ENCODE measurements around the gene SEMA3B. TPM values are rescaled to one million over a fixed set of nuclear protein-coding genes. Genes with fewer than 3 reads are reported as not detected.
"Not testable (repeated sequence)": the region's sequence is repeated elsewhere in the genome, so short reads cannot be mapped to it uniquely, and the experiment has no call there.

SEMA3B gene
- total and polyA plus RNA-seq, 2 experiments from 2014 or later = 2.4 to 3.3 TPM

DNA sequence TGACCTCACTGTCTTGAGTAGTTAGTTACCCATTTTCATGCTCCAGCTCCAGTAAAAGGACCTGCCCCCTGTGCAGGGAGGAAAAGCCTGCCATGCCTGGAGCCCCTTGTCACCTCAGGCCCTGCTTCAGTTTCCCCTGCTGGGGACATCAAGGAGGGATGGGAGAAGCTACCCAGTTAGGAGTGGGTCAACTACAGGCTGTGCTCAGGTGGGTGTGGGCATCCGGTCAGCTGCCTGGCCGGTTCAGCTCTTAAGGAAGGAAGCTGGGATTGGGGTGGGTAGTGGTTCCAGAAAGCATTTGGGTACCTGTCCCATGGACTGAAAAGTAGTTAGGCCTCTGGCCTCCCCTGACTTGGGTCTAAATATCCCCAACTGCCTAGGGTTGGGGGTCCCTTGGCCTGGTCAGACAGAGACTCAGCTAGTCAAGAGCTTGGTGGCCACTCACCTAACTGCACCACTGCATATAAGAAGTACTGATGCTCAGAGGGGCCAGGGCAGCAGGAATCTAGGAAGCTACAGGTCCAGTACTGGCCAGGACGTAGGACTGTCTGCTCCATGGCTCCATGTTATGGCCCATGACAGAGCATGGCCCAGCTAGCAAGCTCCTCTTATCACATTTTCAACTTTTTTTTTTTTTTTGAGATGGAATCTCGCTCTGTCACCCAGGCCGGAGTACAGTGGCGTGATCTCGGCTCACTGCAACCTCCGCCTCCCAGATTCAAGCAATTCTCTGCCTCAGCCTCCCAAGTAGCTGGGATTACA, 10.5 kb downstream of the SEMA3B start:
- Mint-ChIP-seq H3K27ac (no peak overlapping the region), H3K27me3 (ENCODE audit: insufficient read depth, low read depth, poor library complexity) (peaks cover 32% of the 10 kb centered on the region), H3K9me3 (no peaks in the 10 kb centered on the region), H3K4me1 (peaks cover 13% of the 10 kb centered on the region), H3K4me3 (no peak overlapping the region), H3K36me3 (ENCODE audit: low read depth) (no peaks in the 10 kb centered on the region)
- ATAC-seq = no peak
- H3F3A ChIP-seq (replicated peaks; ENCODE audit: low read depth) = peaks cover 10% of the 10 kb centered on the region; the same call in 1 of the 2 replicates
- H4K20me1 ChIP-seq (replicated peaks; ENCODE audit: insufficient read depth) = no peaks in the 10 kb centered on the region; the same call in 1 of the 2 replicates
- H3K4me3 ChIP-seq = no peak overlapping the region
- no peak for TF ChIP-seq REST (IDR thresholded peaks at IDR 0.05; ENCODE audit: unreplicated experiment)
- TF ChIP-seq JUNB (IDR thresholded peaks at IDR 0.05; ENCODE audit: unreplicated experiment) = no peak
- TF ChIP-seq POLR2AphosphoS5 (IDR thresholded peaks at IDR 0.05; ENCODE audit: low read depth) = no peak
- TF ChIP-seq, protein P1, sequence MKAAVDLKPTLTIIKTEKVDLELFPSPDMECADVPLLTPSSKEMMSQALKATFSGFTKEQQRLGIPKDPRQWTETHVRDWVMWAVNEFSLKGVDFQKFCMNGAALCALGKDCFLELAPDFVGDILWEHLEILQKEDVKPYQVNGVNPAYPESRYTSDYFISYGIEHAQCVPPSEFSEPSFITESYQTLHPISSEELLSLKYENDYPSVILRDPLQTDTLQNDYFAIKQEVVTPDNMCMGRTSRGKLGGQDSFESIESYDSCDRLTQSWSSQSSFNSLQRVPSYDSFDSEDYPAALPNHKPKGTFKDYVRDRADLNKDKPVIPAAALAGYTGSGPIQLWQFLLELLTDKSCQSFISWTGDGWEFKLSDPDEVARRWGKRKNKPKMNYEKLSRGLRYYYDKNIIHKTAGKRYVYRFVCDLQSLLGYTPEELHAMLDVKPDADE (IDR thresholded peaks at IDR 0.05) = no peak
- no peak for TF ChIP-seq EZH2phosphoT487 (IDR thresholded peaks at IDR 0.05; ENCODE audit: unreplicated experiment)
- TF ChIP-seq, protein P2, sequence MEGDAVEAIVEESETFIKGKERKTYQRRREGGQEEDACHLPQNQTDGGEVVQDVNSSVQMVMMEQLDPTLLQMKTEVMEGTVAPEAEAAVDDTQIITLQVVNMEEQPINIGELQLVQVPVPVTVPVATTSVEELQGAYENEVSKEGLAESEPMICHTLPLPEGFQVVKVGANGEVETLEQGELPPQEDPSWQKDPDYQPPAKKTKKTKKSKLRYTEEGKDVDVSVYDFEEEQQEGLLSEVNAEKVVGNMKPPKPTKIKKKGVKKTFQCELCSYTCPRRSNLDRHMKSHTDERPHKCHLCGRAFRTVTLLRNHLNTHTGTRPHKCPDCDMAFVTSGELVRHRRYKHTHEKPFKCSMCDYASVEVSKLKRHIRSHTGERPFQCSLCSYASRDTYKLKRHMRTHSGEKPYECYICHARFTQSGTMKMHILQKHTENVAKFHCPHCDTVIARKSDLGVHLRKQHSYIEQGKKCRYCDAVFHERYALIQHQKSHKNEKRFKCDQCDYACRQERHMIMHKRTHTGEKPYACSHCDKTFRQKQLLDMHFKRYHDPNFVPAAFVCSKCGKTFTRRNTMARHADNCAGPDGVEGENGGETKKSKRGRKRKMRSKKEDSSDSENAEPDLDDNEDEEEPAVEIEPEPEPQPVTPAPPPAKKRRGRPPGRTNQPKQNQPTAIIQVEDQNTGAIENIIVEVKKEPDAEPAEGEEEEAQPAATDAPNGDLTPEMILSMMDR (conservative IDR thresholded peaks at IDR 0.05; ENCODE audit: low read depth in 2 of 2) = no peak
- no peak for TF ChIP-seq CREB1 (CRISPR knock-in tag; IDR thresholded peaks at IDR 0.05; ENCODE audit: low read depth)
- TF ChIP-seq EZH2 (IDR thresholded peaks at IDR 0.05; ENCODE audit: low read depth, unreplicated experiment) = no peak
- TF ChIP-seq NANOG (IDR thresholded peaks at IDR 0.05; ENCODE audit: borderline replicate concordance) = no peak
- TF ChIP-seq STAT1 (IDR thresholded peaks at IDR 0.05; ENCODE audit: unreplicated experiment) = no peak
- no peaks in the 10 kb centered on the region for H3K36me3 ChIP-seq (ENCODE audit: insufficient read depth)
- H3K27me3 ChIP-seq (ENCODE audit: insufficient read depth) = peaks cover 41% of the 10 kb centered on the region
- no peak overlapping the region for H3K27ac ChIP-seq (ENCODE audit: low read depth)
- DNase-seq (ENCODE audit: low spot score) = no peak
- no peaks in the 10 kb centered on the region for H3K4me1 ChIP-seq (ENCODE audit: insufficient read depth)
- no peak overlapping the region for H2AFZ ChIP-seq
- no peaks in the 10 kb centered on the region for H3K79me2 ChIP-seq (replicated peaks; ENCODE audit: insufficient read depth)
- no peak overlapping the region for H3K4me2 ChIP-seq
- H3K9me2 ChIP-seq (ENCODE audit: insufficient read depth) = no peaks in the 10 kb centered on the region

DNA sequence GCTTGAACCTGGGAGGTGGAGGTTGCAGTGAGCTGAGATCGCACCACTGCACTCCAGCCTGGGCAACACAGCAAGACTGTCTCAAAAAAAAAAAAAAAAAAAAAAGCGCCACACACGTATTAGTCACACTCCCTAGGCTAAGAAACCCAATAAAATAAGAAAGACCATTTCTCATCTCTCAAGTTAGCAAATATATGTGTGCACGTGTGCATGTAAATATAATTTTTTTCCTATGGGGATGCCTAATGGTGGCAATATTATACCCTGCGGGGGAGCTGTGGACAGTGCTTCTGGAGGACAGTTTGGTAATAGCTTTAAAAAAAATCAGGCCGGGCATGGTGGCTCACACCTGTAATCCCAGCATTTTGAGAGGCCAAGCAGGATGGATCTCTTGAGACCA, 15.2 kb downstream of the SEMA3B start:
- DNase-seq (ENCODE audit: low spot score); H3K9me3 Mint-ChIP-seq; H4K20me1 ChIP-seq (replicated peaks; ENCODE audit: insufficient read depth); H3K4me1 ChIP-seq (ENCODE audit: insufficient read depth); H3K9me2 ChIP-seq (ENCODE audit: insufficient read depth); H3K27ac Mint-ChIP-seq; H3K27me3 ChIP-seq (ENCODE audit: insufficient read depth); H3K4me1 Mint-ChIP-seq; ATAC-seq; H3K4me3 ChIP-seq; H3K79me2 ChIP-seq (replicated peaks; ENCODE audit: insufficient read depth); H3K27me3 Mint-ChIP-seq (ENCODE audit: insufficient read depth, low read depth, poor library complexity); H3K4me2 ChIP-seq; H2AFZ ChIP-seq; H3F3A ChIP-seq (replicated peaks; ENCODE audit: low read depth); H3K4me3 Mint-ChIP-seq; H3K27ac ChIP-seq (ENCODE audit: low read depth): not testable (repeated sequence)
- H3K36me3 ChIP-seq (ENCODE audit: insufficient read depth) = peaks cover 11% of the 10 kb centered on the region
- H3K36me3 Mint-ChIP-seq (ENCODE audit: low read depth) = peaks cover 25% of the 10 kb centered on the region
